Kasumi-1 (cell line): ENCODE measurements around the gene TM4SF4.

Experiments used
- DNase-seq, 2 experiments: peaks; one replicate each; lab custom pipeline; 2025; lab: John Stamatoyannopoulos, UW

Gene TM4SF4

GRCh38 chr3:149481491-149481890 is 7.0 kb downstream of the TM4SF4 start:
- no peak for DNase-seq

- no peak for DNase-seq
Observed at GRCh38 chr3:149486726-149487125, 12.2 kb downstream of the TM4SF4 start.

GRCh38 chr3:149487598-149488197 is 13.2 kb downstream of the TM4SF4 start:
- DNase-seq, result peak; percentile 8 to 33

- peak; percentile 43 to 71 for DNase-seq
Observed at GRCh38 chr3:149489060-149489690, 14.7 kb downstream of the TM4SF4 start.

- no peak for DNase-seq
Observed at GRCh38 chr3:149490260-149490971, 15.9 kb downstream of the TM4SF4 start.

- DNase-seq, result no peak
Observed at GRCh38 chr3:149493315-149494021, 19.0 kb downstream of the TM4SF4 start.

- DNase-seq, result peak; percentile 51 to 75
Observed at GRCh38 chr3:149494022-149494758, 19.7 kb downstream of the TM4SF4 start.

- DNase-seq, result no peak
Observed at GRCh38 chr3:149494759-149495580, 20.5 kb downstream of the TM4SF4 start.

- DNase-seq, result no peak
Observed at GRCh38 chr3:149495581-149496125, 21.2 kb downstream of the TM4SF4 start.

GRCh38 chr3:149496891-149497290 is 22.4 kb downstream of the TM4SF4 start:
- no peak for DNase-seq

GRCh38 chr3:149497966-149498670 is 23.6 kb downstream of the TM4SF4 start:
- DNase-seq, result no peak

- no peak for DNase-seq
Observed at GRCh38 chr3:149501524-149501923, 27.0 kb downstream of the TM4SF4 start.

- no peak for DNase-seq
Observed at GRCh38 chr3:149502438-149502837, 27.9 kb downstream of the TM4SF4 start.

- DNase-seq, result no peak
Observed at GRCh38 chr3:149506540-149506939, 32.0 kb downstream of the TM4SF4 start.

- peak in 1 of 2 experiments; percentile 34 for DNase-seq
Observed at GRCh38 chr3:149506965-149507364, 32.5 kb downstream of the TM4SF4 start.

GRCh38 chr3:149507491-149508324 is 33.2 kb downstream of the TM4SF4 start:
- peak; percentile 51 to 64 for DNase-seq

- no peak for DNase-seq
Observed at GRCh38 chr3:149509526-149509925, 35.0 kb downstream of the TM4SF4 start.

- DNase-seq, result no peak
Observed at GRCh38 chr3:149510480-149510879, 36.0 kb downstream of the TM4SF4 start.

GRCh38 chr3:149511040-149511626 is 36.6 kb downstream of the TM4SF4 start:
- no peak for DNase-seq
